Stimulated activated CD4-positive, alpha-beta T cell treated with anti-CD3 and anti-CD28 coated beads, Interleukin-4, amount 100 ng/mL, for 1 hour (primary cell): ENCODE results near the gene NTM.
"Not testable (repeated sequence)": the region's sequence is repeated elsewhere in the genome, so short reads cannot be mapped to it uniquely, and the experiment has no call there.

Experiments used
- DNase-seq: peaks from one replicate; pipeline ENCODE4 v3.0.0-alpha.2; 2020

The NTM gene

DNA sequence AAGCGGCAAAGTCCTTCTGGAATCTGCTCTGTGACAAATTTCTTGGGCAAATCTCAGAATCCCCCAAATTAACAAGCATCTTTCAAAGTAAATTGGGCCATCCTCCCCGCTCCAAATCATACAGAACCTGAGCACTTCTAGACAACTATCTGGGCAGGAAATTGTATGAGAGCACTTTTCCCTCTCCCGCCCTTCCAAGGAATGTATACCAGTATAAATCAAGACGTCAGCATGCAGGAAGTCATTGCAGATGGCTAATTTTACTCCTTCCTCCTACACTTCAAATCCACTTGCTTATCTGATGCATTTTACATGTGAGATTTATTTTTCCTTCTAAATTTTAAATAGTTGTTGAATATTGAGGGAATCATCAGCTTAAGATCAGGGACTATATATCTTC is 52.1 kb downstream of the NTM start:
- no peak for DNase-seq

DNA sequence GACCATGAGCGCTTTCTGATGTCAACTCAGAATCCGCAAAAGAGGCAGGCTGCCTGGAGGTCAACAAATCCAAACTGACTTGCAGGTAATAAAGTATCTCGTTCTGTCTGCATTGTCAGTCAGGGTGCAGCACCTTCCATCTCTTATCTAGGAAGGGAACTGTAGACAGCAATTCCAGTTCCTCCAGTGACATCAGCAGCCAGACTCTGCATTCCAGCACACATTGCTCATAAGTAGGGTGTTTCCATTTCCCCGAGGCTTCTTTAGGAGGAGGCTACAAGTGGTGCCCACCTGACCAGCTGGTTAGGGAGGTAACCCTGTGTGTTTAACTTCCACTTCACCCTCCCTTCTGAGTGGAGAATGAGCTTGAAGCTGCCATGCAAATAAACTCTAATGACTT is 53.3 kb downstream of the NTM start:
- no peak for DNase-seq

DNA sequence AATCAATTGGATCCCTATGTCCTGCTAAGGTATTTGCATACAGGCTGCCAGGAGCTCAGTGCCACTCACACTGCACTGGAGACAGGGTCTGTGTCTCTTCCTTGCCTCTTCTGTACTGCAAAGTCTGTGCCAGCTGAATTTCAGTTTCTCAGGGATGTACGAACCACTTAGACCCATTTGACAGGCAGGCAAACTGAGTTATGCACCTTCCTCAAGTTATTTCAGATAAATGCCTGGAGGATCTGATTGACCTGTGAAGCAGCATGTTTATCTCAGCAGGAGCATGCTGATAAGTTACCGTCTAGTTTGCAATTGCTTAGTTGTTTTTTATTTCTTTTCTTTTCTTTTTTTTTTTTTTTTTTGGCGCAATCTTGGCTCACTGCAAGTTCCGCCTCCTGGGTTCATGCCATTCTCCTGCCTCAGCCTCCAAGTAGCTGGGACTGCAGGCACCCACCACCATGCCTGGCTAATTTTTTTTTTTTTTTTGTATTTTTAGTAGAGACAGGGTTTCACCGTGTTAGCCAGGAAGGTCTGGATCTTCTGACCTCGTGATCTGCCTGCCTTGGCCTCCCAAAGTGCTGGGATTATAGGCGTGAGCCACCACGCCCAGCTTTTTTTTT is 54.0 kb downstream of the NTM start:
- DNase-seq, result not testable (repeated sequence)

DNA sequence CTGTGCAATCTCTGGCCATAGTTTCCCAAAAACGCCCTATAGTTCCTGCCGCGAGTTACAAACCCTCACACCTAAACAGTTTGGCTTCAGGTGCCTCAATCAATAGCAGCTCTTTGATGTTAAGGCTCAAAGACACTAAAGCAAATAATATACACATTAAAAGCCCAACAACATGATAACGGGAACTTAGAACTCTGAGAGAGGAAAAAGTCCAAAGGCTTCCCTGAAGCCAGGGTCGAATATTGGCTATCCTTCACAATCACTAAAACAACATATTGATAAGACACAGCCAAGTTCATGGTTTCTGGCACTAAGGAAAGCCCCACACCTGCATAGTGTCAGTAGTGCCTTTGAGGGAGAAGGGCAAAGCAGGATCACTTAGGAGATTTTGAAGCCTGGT is 54.9 kb downstream of the NTM start:
- no peak for DNase-seq

DNA sequence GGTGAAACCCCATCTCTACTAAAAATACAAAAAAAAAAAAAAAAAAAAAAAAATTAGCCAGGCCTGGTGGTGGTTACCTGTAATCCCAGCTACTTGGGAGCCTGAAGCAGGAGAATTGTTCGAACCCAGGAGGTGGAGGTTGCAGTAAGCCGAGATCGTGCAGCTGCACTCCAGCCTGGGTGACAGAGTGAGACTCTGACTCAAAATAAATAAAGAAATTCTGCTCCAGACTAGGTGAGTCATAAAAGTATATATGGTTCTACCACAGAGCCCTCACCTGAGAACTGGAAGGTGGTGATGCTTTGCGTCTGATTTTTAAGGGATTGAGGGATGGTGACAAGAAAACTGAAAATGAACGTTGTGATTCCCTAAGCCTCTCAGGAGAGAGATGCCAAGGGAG is 58.4 kb downstream of the NTM start:
- DNase-seq, result no peak

DNA sequence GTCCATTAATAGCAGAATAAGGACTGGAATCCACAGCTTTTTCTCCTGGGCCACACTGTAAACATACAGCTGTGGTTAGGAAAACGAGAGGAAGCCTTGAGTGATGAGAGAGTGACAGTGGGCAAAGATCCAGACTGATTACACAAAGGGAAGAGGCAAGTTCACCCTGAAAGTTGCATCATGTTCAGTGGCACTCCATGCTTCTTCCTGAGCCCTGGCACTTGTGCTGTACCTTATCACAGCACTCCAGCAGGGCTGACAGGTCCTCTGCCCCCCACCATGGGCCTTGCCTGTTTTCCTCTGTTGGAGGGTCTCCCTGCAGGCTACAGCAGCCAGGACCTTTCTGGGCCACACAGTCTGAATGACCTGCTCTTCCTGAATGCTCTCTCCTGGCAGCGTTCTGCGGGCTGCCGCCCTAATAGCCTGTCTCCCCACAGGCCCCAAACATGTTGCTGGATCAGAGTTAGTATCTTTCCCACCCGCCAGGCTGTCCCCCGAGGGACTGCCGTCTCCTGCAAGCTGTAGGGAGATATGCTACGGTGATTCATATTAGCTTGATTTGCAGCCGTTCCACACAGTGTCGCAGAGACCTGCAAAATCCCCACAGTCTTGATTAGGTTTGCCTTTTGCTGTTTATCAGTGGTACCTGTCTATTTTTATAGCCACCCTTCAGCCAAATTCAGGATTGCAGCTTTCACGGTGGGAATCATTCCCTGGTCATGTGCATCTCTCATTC is 60.2 kb downstream of the NTM start:
- DNase-seq, result no peak

DNA sequence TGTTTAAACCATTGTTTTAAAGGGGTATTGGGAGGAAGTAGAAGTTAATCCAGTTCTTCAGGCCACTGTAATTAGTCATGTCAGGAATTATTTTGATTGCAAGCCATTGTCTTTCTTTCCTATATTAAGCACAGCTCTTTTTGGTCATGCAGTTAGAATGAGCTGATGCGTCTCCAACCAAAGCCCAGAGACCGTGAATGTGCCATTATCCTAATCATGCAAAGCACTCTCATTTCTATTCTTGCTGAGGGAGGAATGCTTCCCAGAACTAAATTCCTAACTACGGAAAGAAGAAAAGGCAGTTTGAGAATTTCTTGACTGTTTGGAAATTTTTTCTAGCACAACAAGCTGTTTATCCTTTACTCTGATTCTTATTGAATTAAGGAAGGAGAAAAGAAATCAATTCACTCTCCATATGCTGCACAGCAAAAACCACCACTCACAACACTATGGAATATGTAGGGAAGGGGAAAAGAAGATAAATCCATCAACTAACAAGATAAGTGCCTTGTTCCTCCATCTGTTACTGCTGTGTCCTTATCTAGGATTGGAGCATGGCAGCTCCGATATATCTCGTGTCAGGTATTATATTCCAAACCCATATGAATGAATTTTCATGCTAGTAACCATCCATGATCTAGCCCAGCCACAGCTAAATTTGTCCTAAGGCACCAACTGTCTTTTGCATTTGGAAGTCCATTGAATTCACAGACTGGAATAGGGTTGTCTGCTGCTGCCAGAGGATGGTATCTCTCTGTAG is 70.8 kb downstream of the NTM start:
- no peak for DNase-seq

DNA sequence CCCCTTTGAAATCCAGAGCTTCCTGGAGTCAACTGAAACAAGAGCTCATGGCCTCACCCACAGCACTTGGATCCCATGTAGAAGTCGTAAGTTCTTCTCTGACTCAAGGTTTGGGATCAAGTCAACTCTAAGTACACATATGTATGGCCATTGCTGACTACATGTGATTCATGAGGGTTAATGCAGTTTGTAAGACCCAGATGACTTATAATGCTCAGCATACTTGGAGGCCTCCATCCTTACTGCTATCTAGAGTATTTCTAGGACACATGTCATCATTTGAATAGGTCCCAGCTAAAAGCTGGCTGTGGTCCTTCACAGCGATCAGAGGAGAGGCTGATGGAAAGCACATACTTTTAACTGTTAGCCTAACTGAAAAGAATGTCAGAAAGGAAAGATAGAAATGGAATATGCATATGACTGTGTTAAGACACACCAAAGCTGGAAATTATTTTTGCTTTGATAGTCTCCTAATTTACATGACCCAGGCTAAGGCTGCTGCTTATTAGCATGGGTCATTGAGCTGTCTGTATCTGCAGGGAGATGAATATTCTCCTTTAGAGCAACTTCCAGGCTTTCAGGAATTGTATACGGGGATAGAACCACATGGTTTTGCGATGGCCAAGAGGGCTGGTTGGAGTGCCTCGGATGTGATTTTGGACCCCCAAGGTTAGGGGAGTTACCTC is 76.3 kb downstream of the NTM start:
- no peak for DNase-seq

DNA sequence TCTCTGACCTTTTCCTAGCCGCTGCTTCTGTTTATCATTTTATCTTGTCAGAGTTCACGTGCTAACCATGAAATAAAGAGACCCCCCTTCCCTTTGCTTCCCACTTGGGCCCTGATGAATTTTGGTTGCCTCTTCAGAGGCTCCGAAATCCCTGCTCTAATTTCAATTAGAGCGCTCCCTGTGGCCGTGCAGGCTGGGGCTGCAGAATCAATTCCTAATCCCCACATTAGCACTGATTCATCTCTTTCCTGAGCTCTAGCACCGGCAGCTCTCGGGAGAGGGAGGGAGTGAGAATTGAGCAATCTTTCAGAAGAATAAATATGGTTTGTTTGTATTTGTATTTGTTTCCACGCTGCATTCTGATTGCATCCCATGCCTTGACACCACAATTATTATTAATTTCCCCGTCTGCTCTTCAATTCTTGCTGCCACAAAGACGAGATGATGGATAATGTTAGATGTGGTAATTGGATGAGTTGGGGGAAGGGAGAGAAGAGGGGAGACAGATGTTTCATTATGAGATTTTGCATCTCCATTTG is 76.9 kb downstream of the NTM start:
- no peak for DNase-seq

DNA sequence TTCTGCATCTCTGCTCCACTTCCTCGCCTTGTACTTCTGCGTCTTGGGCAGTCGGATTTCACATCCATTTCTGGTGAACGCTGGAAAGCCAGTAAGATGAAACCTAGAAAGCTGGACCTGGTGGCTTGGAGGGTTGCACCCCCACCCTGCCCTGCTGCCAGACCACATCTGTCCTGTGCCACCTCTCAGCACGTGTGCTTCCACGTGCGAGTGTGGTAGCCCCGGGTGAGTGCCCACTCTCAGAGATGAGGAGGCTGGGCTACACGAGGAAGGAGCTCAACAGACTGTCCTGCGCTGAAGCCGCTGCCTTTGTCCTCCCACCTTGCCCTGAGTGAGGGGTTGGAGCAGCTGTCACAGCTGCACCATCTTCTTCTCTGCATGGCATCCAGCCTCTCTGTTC is 77.5 kb downstream of the NTM start:
- no peak for DNase-seq

DNA sequence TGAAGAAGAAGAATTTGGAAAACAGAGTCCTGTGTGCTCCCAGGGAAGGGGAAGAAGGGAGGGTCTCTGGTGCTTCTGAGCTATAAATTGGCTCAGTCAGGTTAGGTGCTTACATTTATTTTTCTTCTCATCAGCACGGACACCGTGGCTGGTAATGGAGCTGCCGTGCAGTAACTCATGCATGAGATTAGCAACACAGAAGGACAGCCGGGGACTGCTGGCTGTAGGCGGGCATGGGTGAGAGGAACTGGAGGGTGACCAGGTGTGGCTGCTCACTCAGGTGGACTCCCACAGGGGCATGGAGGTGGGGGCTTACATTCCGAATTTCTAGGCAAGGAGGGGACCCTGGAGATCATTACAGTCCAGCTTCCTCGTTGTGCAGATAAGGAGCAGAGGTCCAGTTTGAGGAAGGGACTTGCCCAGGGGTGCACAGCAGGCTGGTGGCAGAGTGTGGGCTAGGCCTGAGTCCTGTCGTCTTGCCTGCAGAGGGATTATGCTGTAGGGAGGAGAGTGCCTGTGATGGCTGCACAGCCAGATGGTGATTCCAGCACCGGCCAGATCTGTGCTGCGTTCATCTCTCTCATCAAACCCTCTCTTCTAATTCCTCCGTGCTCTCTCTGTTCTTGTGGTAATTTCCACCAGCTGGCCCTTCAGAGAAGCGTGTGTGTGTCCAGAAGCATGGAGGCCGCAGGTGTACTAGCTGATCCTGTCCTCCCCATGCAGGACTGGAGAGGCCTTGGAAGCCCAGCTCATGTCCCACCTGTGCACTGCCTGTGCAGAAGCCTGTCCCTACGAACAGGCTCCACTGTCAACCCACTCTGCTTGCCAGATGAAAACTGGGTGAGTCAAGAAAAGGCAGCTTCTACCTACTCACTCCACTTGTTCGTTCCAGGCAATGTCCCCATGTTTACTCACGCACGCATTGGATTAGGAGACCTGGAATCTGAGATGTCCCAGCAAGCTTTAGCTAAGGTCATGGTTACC is 78.9 kb downstream of the NTM start:
- DNase-seq, result no peak

DNA sequence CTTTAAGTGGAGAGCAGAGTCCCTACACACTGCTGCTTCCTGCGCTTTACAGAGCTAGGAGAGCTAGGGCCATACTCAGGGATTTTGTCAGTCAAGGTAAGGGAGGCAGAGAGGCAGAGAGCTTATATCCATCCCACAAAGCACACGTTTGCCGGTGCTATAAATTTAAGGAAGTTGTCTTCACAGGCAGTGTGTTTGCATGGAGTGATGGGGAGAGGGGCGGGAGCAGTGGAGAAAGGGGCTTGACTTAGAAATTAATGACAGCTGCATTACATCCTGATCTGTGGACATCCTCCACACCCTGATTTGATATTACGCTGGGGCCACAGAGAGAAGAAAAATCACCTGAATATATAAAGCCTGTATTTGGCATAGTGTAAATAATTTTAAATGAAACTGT is 84.1 kb downstream of the NTM start:
- no peak for DNase-seq

DNA sequence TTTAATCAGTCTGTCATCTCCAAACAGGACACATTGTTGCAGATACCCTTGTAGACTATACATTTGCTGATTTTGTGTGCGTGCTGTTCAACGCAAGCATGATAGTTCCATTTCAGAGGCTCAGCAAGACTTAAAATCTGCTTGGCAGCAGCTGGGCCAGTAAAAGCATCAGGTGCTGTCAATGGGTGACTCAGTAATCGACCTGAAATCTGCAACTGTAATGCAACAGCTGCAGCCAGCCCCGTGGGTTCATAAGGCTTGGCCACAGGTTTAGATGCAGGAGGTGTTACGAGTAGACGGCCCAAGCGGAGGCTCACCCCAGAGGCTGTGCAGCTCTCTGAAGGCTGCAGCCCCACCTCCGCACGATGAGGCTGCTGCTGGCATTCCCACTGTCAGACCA is 84.6 kb downstream of the NTM start:
- no peak for DNase-seq

DNA sequence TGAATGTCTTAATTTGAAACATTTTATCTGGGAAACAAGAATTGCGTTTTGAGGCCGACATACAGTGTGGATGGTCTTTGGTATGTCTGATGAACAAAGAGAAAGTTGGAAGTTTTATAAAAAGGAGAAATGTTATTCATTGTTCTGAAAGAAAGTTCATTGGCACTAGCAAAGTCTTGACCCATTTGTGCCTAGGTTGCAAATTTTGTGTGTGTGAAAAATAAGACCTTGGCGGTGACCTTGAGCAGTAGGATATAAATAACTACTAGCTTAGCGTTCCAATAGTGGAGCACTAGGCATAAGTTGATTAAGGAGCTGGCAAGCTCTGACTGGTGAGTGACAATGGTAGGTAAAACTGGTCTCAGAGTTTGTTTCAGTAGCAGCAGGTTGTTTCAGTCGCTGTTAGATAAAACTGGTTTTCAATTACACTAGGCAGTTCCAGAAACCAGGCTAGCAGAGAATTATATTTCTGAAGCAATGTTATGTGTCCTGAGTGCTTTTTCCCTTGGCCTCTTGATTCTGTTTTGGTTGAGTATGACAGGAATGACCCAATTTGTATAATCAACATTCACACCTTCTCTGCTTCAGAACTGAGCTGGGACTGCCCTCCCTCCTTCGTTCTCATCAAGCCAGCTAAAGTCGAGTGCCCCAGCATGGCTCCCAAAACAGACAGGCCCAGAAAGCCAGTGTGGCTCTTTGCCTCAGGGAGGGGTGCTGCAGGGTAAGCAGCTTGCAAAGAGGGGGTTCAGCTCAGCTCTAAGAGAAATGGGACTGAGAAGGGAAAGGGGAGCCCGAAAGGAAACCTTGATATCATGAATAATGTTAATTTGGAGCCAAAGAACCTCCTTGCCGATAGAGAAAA is 85.7 kb downstream of the NTM start:
- DNase-seq, result no peak

DNA sequence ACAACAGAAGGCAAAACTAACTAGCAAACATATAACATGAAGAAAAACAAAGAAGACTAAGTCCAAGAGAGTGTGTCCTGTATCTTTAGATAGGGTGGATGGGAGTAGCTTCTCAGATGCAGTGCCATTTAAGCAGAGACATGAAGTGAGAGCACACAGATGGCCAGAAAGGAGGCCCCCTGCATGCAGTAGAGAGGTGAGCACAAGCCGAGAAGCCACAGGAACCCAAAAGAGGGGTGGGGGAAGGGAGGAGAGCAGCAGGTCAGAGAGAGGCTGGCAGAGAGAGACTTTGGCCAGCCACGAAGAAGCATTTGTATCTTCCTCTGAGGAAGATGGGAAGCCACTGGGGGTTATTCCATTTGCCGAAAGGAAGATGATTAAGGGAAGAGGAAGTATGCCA is 86.7 kb downstream of the NTM start:
- no peak for DNase-seq

DNA sequence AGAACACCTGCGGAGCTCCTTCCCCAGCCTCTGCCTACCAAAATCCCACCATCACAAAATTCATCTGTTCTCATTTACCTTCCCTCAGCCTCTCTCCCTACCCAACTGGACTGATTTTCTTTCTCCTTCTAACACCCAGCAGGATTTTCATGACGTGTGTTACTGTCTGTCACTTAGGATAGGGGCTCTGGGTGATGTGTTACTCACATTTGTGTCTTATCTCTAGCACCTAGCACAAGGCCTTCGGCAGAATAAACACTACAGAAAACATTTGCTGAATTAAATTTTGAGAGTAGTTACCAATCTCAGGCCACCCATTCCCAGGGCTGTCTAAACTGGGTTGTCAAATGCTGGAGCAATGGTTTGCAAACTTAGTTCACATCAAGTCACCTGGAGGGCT is 88.0 kb downstream of the NTM start:
- DNase-seq, result no peak

DNA sequence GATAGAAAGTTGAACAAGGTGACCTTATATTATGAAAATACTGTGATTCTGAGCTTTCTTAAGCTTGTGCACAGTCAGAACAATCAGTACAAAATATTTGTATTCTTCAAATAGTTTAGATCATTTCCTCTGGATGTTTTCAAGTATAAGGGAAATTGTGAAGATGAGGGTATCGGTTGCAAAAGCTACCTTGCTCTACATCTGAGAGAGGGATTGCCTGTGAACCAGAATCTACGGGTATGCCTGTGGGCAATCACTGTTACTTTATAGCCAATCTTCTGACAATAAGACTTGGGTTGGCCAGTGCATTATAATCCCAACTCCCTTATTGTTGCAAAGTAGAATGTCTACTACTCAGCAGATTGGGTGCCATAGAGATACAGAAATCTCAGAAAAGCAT is 90.5 kb downstream of the NTM start:
- no peak for DNase-seq

DNA sequence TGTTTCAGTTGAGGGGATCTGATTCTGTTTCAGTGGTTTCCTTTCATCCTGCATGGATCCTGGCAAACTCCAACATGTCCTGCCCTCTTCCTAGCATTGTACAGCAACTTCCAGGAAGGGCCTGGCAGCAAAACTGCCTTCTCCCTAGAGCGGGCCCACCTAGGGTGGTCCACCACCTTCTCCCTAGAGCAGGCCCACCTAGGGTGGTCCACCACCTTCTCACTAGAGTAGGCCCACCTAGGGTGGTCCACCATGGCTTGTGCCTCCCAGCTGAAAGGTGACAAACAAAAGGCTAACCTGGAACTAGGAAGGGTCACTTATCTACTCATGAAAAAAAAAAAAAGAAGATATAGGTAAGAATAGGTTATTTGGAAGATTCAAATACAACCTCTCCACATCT is 92.2 kb downstream of the NTM start:
- no peak for DNase-seq

DNA sequence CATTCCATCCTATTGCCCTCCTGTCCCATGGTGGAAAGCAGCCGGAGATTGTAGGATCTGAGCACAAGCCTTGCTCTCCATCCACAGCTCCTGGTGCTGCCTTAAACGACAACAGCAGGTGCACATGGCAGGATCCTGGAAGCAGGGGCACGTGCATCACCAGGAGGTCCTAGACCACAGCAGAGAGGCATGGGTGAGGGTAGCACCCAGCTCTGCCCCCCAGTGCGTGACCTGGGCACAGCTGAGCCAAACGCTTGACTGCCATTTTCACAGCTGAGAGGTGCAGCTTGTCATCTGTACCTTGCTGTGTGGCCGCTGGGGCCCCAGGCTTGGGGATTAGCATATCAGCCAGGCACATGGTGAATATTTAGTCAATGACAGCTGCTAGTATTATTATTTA is 92.7 kb downstream of the NTM start:
- no peak for DNase-seq

DNA sequence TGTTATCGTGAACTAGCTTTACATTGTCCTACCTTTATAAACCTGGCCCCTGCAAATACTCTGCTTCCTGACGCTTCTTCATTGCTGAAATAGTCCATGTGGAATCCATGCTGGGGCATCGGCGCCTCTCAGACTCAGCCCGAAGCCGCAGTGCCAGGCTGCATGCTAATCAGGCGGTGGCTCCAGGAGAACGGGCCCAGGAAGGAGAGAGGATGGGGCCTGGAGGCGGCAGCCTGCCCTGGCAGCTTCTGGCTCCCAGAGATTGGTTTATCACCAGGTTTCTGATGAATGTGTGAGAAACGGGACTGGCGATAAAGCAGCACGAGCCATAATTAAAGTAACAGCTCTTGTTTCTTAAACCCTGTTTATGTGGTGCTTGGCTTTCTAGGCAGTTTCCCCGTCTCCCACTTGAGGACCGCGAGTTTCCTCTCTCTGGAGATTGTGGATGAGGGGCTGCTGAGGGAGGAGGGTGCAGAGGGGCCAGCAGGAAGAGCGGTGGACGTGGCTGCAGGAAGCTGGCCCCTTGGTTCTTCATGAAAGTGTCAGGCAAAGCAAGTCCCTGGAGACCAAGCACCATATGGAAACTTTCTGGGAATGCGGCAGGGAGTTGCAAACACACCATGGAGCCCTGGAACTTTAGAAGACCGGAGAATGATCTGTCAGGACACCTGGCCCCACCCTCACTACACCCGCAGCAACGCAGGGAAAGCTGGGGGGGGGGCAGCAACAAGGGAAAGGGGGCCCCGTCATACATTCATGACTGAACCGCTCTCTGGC is 93.4 kb downstream of the NTM start:
- no peak for DNase-seq
